SU-DHL-6 (cell line): Measurements from ENCODE around the gene TMEM207.

Source experiments
- CTCF ChIP-seq: fragments of 200-600 bp; sonication (generic); IDR thresholded peaks from one replicate; pipeline ENCODE4 v1.5.1; 2017; ENCODE audit warnings: antibody characterized with exemption, mild to moderate bottlenecking, low read length, moderate library complexity; ENCODE audit not compliant: insufficient read depth, poor library complexity, severe bottlenecking
- EZH2phosphoT487 ChIP-seq: fragments of 200-600 bp; sonication (generic), shearing (Covaris generic); conservative IDR thresholded peaks from 2 replicates; pipeline ENCODE4 v1.6.1; 2018; ENCODE audit warnings: mild to moderate bottlenecking, antibody characterized with exemption, low read length, moderate library complexity, mixed read lengths

- TF ChIP-seq CTCF, result no peak
- no peak for TF ChIP-seq EZH2phosphoT487
Measured at GRCh38 chr3:190444576-190445145, 5.0 kb downstream of the TMEM207 start.
